Spleen (tissue), 7 donors: ENCODE results near the gene JPH4.

ENCODE experiments used
- CTCF ChIP-seq, 11 experiments: fragments of 200-600 bp in 7 of 11; fragments of 450-650 bp in 4 of 11; sonication (generic) in 4 of 11; IDR thresholded peaks in 8 of 11; conservative IDR thresholded peaks in 3 of 11; 1 replicate in 7 of 11; 2 replicates in 4 of 11; pipeline versions ENCODE4 v1.4.0 to v1.8.0; 2016 to 2021; ENCODE audit warnings: antibody characterized with exemption in 11 of 11, inconsistent platforms in 4 of 11, mild to moderate bottlenecking in 1 of 11
- POLR2AphosphoS5 ChIP-seq, 3 donors: sonication (generic); formaldehyde crosslinking; IDR thresholded peaks; one replicate each; pipeline ENCODE4 v1.5.1; 2017; ENCODE audit warnings: antibody characterized with exemption in 3 of 3
- donor health status: DM: no; HTN: no; CAD: no; lungs with moderate emphysema.
- donor health status: DM: no; HTN: no; CAD: no.
- donor health status: DM: no; HTN: no; CAD: no.

GRCh38 chr14:23532658-23533057 is 45.9 kb downstream of the JPH4 start:
- TF ChIP-seq CTCF (IDR thresholded peaks at IDR 0.05 in 8 of 11, conservative IDR thresholded peaks at IDR 0.05 in 3 of 11) (no peak), POLR2AphosphoS5 (IDR thresholded peaks at IDR 0.05) (no peak)
